Left kidney (tissue), 2 donors: ENCODE results near the gene ACAP2. TPM values are rescaled to one million over a fixed set of nuclear protein-coding genes. Genes with fewer than 3 reads are reported as not detected.
A peak's percentile ranks its signal among the peaks of the same experiment; 100 is the strongest.
"Not testable (repeated sequence)": the region's sequence is repeated elsewhere in the genome, so short reads cannot be mapped to it uniquely, and the experiment has no call there.

Experiments used
- DNase-seq: peaks from one replicate; pipeline ENCODE4 v3.0.0-alpha.2; 2013
- polyA plus RNA-seq: library from polyadenylated mRNA; unstranded; fragments of 120-200 nt; gene quantifications from one replicate; pipeline ENCODE4 v1.2.1, GENCODE V29; 2013; ENCODE audit not compliant: insufficient read length

The ACAP2 gene
- polyA plus RNA-seq, 1 donor: 43.9 TPM

DNA sequence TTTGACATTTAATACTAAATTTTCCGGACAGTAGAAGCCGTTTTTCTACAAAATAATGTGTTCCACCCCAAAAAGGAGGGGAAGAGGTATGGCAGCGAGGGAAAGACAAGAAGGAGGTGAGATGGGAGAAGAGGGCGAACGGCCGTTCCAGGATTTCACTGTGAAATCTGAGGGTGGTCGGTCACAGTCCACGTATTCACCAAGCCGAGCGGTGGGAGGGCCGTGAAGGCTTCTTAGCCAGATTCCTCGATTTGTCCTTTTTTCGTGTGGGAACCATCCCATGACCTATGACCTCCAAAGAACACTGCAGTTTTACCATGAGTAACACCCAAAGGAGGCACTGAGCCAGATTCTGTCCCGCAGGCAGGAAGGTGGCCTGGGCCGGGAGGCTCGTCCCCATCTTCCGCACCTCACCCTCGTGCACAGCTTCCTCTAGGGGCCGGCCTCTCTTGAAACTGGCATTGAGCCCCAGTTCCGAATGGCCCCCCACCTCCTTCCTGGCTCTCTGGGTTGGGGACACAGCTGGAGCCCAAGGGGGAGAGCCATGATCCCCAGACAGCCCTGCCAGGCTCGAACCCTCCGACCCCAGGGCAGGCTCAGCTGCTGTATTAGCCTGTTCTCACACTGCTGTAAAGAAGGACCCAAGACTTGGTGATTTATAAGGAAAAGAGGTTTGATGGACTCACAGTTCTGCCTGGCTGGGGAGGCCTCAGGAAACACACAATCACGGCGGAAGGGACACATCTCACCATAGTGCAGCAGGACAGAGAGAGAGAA is 195.5 kb downstream of the ACAP2 start:
- DNase-seq: no peak

DNA sequence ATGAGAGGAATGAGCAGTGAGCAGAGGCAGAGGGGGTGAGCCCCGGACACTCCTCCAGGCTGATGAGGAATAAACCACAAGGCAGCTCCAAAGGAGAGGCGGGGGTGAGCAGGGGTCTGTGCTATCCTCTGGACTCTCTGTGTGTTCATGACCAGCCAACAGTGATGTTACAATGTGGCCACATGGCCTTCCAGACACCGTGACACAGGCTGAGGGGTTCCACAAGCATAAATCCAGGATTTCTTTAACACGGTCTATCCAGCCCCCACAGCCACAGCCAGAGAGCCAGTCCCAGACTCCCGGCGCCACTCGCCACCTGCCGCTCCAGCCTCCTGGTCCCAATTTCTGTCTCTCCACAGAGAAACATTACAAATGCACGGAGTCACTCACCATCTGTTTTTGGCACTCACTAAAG is 196.2 kb downstream of the ACAP2 start:
- DNase-seq: no peak

GRCh38 chr3:195245531-195245951 is 197.3 kb downstream of the ACAP2 start:
- DNase-seq: no peak

DNA sequence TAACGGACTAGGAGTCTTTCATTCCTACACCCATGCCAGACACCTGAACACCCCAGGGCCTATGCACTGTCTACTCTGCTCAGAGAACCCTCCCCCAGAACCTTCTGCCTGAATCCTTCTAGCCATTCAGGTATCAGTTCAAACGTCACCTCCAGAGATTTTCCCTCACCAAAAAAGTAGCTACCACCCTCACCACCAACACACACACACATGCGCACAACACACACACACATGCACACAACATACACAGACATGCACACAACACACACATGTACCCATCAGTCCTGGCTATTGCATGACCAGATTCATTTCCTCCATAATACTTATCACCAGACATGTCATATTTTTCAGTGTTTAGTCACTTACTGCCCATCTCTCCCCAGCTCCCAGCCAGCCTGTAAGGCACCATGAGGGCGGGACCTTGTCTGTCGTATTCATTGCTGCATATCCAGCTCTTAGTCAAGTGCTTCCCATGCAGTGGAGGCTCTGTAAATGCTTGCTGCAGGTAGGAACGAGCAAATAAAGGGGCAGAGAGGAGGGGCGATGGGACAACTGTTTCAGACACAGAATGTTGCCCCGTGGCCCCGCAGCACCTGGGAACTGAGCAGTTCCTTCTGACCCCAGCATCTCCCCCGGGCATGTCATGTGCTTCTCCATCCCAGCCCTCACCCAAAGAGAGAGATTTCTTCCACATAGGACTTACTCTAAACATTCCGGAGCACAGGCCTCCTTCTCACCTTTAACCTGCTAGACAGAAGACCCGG is 201.0 kb downstream of the ACAP2 start:
- DNase-seq: no peak

- no peak for DNase-seq
These were observed 201.9 kb downstream of the ACAP2 start for GRCh38 chr3:195240939-195241338.

- no peak for DNase-seq
These were observed 202.6 kb downstream of the ACAP2 start for GRCh38 chr3:195240171-195240701.

DNA sequence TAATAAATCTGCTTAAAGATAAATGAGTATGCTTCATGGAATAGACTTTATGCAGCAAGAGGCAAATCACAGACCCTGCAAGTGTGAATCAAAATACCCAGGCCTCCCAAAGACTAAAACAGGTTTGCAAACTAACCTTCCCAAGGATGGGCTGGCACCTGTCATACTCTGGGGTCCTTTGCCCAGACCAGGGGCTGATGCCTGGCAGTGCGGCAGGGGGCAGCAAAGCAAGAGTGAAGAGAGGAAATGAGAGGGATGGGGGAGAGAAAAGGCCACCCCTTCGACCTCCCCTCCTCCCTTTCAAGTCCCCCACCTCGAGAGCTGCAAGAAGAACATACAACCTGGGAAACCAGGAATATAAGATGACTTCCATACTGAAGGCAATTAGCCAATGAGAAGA is 203.7 kb downstream of the ACAP2 start:
- DNase-seq: no peak

DNA sequence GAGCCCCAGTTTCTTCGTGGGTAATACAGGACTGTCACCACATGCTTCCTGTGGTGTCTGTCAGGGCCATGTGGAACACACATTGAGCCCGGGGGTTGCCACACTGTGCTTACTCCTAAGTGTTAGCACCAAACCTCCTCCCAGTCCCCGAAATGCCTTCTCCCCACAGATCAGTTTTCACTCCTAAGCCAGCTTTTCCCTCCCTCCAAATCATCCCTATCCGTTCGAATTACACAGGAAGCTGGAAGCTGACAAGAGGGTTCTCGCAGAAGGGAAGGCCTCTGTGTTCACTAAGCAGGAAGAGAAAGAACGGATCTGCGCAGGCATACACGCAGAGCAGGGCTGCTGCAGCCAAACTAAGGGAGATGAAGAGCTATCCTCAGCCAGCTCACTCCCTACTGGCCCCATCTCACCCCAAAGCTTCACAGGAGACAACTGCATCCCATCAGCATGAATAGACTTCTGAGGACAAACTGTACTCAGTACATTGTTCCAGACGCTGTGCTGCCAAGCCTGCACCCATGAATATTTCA is 204.2 kb downstream of the ACAP2 start:
- peak; percentile 49 for DNase-seq

DNA sequence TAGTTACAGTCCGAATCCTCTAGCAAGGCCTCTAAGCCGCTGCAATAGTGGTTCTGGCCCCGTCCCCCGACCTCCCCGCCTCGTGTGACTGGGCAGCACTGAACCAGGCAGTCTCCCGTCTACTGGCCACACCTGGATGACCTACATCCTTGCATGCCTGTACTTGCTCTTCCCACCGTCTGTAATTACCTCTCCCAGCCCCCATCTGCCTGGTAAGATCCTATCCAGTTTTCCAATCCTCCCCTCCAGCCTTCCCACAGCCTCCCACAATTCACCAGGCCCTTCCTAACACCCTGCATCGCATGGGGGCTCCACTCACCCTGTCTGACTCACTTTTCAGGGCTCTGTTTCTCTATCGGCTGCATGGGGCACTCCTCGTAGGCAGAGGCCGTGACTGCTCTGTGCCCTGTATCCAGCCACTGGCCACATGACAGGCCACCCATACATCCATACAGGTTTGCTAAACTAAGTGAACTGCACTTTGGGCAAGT is 204.7 kb downstream of the ACAP2 start:
- DNase-seq: peak; percentile 55

DNA sequence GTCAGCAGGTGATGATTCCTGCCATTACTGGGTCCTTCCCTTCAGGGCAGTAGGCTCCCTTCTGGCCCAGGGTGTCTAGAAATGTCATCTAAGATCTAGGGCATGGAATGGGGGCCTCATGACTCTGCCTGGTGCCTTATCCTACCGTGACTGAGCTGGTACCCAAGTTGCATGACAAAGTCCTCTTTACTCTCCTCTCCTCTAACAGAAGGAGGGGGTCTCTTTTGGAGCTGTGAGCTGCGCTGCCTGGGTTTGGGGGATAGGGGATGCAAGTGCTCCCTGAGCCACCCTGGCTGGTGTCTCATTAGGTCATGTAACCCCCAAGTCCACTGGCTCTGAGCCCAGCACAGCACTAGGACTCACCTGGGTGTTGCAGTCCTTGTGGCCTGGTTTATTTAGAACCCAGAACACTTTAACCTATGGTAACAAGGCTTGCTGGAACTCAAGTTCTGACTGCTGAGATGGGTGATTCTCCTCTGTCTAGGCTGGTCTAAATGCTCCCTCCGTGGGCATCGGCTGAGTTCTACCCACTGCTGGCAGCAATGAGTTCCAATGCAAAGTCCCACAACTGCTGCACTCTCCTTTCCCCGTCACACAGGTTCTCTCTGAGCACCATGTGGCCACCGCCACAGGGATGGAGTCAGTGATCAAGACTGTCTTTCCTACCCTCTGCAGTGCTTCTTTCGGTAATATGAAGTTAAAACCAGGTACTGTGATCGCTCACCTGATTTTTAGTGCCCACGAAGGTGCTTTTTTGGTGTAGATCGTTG is 205.8 kb downstream of the ACAP2 start:
- no peak for DNase-seq

GRCh38 chr3:195236076-195236798 is 206.6 kb downstream of the ACAP2 start:
- no peak for DNase-seq

DNA sequence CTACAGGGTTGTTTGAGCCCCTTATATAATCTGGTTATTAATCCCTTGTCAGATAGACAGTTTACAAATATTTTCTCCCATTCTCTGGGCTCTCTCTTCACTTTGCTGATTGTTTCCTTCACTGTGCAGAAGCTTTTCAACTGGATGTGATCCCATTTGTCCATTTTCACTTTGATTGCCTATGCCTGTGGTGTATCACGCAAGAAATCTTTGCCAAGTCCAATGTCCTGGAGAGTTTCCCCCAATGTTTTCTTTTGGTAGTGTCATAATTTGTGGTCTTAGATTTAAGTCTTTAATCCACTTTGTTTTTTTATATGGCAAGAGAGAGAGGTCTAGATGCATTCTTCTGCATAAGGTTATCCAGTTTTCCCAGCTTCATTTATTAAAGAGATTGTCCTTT is 212.6 kb downstream of the ACAP2 start:
- no peak for DNase-seq

GRCh38 chr3:195228886-195229285 is 213.9 kb downstream of the ACAP2 start:
- not testable (repeated sequence) for DNase-seq

DNA sequence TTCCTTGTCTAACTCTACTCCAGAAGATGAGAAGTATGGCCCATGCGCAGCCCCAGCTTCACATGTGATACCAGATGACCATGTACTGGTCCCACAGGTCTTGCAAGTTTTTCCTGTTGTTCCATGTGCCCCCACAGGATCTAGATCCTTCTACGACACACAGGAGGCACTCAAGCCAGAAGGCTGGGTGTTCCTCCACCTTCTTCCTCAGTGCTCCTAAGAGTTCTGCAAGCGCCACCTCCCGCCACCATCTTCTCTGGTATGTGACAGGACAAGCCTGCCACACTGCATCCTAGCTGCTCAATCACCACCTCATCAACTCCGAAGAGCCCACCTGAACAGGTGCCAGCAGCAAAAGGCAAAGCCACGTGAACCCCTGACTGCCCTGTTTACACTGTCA is 214.9 kb downstream of the ACAP2 start:
- DNase-seq: no peak

- no peak for DNase-seq
These were observed 215.8 kb downstream of the ACAP2 start for GRCh38 chr3:195226900-195227447.

- no peak for DNase-seq
These were observed 216.4 kb downstream of the ACAP2 start for GRCh38 chr3:195226445-195226844.

- DNase-seq: no peak
These were observed 217.7 kb downstream of the ACAP2 start for GRCh38 chr3:195224980-195225580.
